NCI-H526 treated with DMSO at 0.1 percent for 48 hours (cell line): ENCODE data around the gene DPAGT1.
"Not testable (repeated sequence)": the region's sequence is repeated elsewhere in the genome, so short reads cannot be mapped to it uniquely, and the experiment has no call there.

Experiments
- DNase-seq: peaks from one replicate; lab custom pipeline; 2025; lab: John Stamatoyannopoulos, UW

Gene DPAGT1

DNA sequence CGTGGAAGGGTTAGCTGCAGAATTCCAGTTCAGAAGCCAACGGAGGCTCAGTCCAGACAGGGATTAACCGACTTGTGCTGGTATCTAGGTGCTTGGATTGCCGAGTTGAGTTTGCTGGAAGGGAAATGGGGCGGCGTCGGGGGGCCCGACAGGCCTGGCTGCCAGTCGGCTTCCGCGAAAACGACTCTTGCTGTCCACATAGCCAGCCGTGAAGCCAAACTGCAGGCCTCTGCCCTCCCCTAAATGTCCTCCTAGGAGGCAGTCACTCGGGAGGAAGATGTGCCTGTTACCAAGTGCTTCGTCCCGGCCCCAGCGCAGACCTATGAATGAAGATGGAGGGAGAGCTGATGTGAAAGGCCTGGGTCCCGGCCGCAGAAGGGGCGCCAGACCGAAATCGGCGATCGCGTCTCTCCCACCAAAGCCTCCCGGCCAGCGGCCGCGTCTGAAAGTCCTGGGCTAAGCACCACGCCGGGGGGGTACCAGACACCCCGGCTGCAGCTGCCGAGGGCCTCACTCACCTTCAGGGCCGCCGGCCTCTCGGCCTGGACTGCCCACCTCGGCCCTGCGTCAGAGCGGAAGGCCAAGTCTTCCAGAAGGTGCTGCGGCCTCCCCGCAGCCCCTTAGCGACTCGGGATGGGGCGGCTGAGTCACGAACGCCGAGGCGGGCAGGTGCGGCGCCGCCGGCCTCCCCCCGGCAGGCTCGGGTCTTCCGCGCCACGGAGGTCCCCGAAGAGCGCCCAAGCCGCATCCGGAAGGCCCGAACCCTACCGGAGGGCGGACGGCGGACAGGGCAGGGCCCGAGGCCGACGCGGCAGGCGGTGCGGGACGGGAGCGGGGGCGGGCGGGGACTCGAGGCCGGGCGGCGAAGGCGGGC lies 7.5 kb downstream of the DPAGT1 start:
- DNase-seq = peak; percentile 44

GRCh38 chr11:119092880-119093842 lies 8.5 kb downstream of the DPAGT1 start:
- DNase-seq = no peak

DNA sequence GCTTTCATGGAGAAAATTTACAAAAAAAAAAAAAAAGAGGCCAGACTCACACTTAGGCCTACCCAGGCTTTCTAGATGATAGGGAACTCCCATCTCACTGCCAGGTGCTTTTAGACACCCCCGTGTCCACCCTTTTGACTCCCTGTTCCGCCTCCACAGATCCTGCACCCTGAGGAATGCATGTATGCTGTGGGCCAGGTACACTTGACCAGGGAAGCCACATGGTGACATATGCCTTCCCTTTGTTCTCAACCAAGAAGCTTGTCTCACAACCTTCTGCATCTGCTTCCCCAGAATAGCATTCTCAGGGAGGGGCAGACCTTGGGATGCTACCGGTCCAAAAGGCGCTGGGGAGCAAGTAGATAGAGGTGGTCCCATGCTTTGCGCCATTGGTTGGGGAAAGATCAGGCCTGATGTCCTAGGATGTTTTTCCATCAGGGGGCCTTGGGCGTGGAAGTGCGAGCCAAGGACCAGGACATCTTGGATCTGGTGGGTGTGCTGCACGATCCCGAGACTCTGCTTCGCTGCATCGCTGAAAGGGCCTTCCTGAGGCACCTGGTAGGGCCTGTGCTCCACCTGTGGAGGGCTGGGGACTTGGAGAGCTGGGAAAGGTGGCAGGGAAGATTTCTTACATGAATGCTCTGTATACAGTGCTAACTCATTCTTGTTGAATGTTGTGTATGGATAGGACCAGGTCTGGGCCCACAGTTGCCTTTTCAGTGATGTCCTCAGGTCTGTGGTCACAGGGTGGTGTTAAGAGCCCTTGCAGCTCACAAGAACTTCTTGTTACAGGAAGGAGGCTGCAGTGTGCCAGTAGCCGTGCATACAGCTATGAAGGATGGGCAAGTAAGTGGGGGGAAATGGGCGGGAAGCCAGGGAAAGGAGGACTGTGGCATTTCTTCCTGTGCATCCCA lies 9.4 kb downstream of the DPAGT1 start:
- no peak for DNase-seq

DNA sequence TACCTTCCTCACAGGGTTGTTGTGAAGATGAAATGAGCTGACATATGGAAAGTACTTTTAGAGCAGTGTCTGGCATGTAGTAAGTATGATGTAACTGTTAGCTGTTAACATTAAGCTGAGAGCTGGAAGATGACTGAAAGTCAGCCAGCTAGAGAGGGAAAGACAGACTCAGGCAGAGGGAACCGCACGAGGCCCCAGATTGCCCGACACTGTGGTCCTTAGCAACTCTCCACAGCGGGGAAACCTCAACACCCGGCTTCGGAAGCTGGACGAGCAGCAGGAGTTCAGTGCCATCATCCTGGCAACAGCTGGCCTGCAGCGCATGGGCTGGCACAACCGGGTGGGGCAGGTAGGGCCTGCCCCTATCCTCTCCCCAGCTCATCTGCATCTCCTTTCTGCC lies 10.5 kb downstream of the DPAGT1 start:
- no peak for DNase-seq

GRCh38 chr11:119089319-119089718 lies 12.3 kb downstream of the DPAGT1 start:
- DNase-seq = no peak

- no peak for DNase-seq
Measured at GRCh38 chr11:119088406-119088805, 13.2 kb downstream of the DPAGT1 start.

- DNase-seq = no peak
Measured at GRCh38 chr11:119087747-119088241, 13.9 kb downstream of the DPAGT1 start.

- no peak for DNase-seq
Measured at GRCh38 chr11:119087123-119087522, 14.5 kb downstream of the DPAGT1 start.

- no peak for DNase-seq
Measured at GRCh38 chr11:119085437-119085847, 16.2 kb downstream of the DPAGT1 start.

DNA sequence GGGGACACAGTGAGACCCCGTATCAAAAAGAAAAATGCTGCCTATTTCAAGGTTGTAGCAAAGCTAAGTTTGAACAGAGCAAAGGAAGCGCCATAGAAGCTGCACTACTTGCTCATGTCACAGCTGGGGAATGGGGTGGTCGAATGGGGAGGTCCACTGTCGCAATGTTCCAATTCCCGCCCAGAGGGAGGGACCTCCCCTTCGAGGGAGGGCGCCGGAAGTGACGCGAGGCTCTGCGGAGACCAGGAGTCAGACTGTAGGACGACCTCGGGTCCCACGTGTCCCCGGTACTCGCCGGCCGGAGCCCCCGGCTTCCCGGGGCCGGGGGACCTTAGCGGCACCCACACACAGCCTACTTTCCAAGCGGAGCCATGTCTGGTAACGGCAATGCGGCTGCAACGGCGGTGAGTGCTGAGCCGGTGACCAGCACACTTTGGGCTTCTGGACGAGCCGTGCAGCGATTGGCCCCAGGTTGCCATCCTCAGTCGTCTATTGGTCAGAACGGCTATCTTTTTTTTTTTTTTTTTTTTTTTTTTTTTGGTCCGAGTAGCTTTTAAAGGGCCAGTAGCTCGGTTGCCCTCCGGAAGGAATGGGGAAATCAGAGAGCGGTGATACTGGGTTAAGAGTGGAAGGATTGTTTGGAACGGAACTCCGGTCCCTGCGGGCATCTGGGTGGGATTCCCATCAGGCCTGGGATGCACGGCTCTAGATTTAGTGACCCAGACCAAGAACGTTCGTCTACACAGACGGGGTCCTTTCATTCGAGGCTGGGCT lies 16.8 kb downstream of the DPAGT1 start, which contains the start of gene HMBS:
TSS of gene HMBS (plus strand) at position 219 of the 774 bp plus-strand sequence. CDS start at position 372, 153 bp downstream.
- DNase-seq = peak; percentile 99

- DNase-seq = no peak
Measured at GRCh38 chr11:119081682-119082260, 19.9 kb downstream of the DPAGT1 start.

- no peak for DNase-seq
Measured at GRCh38 chr11:119078675-119079420, 22.8 kb downstream of the DPAGT1 start.

- no peak for DNase-seq
Measured at GRCh38 chr11:119077839-119078238, 23.8 kb downstream of the DPAGT1 start.

DNA sequence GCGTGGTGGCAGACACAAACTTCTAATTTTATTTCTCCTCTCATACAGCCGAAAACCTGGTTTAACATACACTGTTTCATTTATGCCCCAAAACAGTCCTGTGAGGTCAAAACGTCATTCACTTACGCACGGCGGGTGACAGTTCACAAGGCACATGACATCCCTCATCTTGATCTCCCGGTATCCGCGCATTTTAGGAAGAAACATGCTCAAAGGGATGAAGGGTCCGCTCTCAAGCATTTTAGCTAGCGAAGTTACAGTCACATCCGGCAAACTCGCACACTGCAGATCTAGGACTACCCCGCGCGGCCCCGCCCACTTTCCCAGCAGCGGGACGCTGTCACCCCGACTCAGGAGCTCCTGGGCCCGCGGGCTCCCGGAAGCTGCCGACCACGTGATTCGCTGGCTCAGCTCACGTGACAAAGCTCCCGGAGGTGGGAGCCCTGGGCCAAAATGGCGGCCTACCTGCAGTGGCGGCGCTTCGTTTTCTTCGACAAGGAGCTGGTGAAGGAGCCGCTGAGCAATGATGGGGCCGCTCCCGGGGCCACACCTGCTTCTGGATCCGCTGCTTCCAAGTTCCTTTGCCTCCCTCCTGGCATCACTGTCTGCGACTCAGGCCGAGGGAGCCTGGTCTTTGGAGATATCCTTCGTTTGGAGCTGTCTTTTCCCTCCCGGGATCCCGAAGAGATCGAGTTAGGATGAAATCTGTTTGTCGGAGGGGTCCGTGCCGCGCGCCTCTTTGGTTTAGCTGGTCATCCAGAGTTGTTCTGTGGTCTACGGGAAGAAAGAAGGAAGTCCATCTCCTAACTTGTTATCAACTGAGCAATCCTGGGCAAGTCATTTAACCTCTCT lies 34.1 kb downstream of the DPAGT1 start, which contains the start of gene VPS11:
TSS of gene VPS11 (plus strand) at position 448 of the 852 bp plus-strand sequence. CDS start at position 454, 6 bp downstream.
- DNase-seq = peak; percentile 99

DNA sequence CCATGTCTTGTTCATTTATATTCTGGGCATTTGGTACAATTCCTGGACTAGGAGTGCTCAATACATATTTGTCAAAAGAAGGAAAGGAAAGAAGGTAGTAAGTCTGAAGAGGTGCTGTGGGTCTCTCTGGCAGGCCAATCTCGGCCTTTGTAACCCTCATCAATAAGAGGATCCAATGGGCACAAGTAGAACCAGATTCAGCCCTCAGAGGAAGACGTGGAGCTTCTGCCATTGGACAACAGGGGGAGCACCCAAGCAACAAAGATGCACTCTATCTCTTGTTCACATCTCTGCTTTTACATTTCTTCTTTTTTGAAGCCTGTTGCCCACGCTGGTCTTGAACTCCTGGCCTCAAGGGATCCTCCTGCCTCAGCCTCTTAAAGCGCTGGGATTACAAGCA lies 36.3 kb downstream of the DPAGT1 start:
- peak; percentile 22 for DNase-seq

DNA sequence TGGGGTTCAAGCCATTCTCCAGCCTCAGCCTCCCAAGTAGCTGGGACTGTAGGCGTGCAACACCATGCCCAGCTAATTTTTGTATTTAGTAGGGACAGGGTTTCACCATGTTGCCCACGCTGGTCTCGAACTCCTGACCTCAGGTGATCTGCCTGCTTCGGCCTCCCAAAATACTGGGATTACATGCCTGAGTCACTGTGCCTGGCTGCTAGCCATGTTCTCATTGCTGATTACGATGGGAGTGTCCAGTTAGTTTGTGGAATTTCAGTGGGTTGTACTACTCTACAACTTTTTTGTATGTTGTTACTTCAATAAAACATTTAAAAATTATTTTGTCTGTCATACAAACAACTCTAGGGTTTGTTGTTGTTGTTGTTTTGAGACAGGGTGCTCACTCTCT lies 38.9 kb downstream of the DPAGT1 start:
- DNase-seq = no peak

DNA sequence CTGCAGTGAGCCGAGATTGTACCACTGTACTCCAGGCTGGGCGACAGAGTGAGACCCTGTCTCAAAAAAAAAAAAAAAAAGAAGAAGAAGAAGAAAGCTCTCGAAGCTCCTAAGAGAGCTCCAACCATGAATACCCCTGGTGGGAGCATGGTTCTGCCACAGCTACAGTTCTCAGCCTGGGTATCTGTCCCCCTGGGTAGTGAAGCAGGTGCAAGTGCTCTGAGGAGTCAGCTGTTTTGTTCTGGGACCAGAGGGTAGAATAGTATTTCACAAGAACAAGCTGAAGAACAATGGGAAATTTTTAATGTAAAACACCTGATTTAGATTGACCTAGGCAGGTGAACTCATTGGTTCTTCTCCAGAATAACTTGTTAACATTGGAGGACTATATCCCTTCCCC lies 40.4 kb downstream of the DPAGT1 start:
- DNase-seq = no peak

GRCh38 chr11:119059128-119059527 lies 42.5 kb downstream of the DPAGT1 start:
- not testable (repeated sequence) for DNase-seq
